Esophagus muscularis mucosa (tissue), 4 donors: ENCODE measurements around the gene ZNF543.

Experiments
- CTCF ChIP-seq, 3 experiments: fragments of 200-600 bp in 2 of 3; fragments of 450-650 bp in 1 of 3; sonication (generic) in 2 of 3; IDR thresholded peaks; one replicate each; pipeline ENCODE4 v1.5.1; 2017 to 2019; ENCODE audit warnings: antibody characterized with exemption in 3 of 3, mild to moderate bottlenecking in 2 of 3, moderate library complexity in 1 of 3
- EP300 ChIP-seq: sonication (generic); formaldehyde crosslinking; IDR thresholded peaks from one replicate; pipeline ENCODE4 v1.6.1; 2017; ENCODE audit warnings: antibody characterized with exemption
- POLR2A ChIP-seq: fragments of 450-650 bp; IDR thresholded peaks from one replicate; pipeline ENCODE4 v1.6.1; 2017; ENCODE audit warnings: antibody characterized with exemption, moderate library complexity, mild to moderate bottlenecking, low read depth
- POLR2AphosphoS5 ChIP-seq, 2 donors: sonication (generic); formaldehyde crosslinking; IDR thresholded peaks; one replicate each; pipeline ENCODE4 v1.6.1; 2017; ENCODE audit warnings: antibody characterized with exemption in 2 of 2

- TF ChIP-seq CTCF (IDR thresholded peaks at IDR 0.05) (no peak), POLR2AphosphoS5 (IDR thresholded peaks at IDR 0.05) (no peak), EP300 (no peak), POLR2A (no peak)
Measured at GRCh38 chr19:57351867-57352266, 31.6 kb downstream of the ZNF543 start.
